Adipocyte (in vitro differentiated cells): ENCODE data around the gene USP24.

Source experiments
- DNase-seq: peaks from one replicate; pipeline ENCODE4 v3.0.0-alpha.2; 2015; ENCODE audit warnings: low read depth
- H3K27me3 ChIP-seq: replicated peaks from 2 replicates; pipeline ENCODE4 v1.7.0; 2013; ENCODE audit warnings: mild to moderate bottlenecking, low read length, moderate library complexity; ENCODE audit not compliant: control insufficient read depth, insufficient read depth
- H3K36me3 ChIP-seq: 2 replicates; pipeline ENCODE4 v1.7.0; 2013; ENCODE audit warnings: low read length, mild to moderate bottlenecking, moderate library complexity; ENCODE audit not compliant: control insufficient read depth, insufficient read depth, severe bottlenecking
- H3K4me1 ChIP-seq: 2 replicates; pipeline ENCODE4 v1.7.0; 2013; ENCODE audit warnings: mild to moderate bottlenecking, low read length, moderate library complexity; ENCODE audit not compliant: control insufficient read depth, insufficient read depth
- H3K4me3 ChIP-seq: 2 replicates; pipeline ENCODE4 v1.7.0; 2013; ENCODE audit warnings: mild to moderate bottlenecking, low read length, moderate library complexity
- H3K9ac ChIP-seq: 2 replicates; pipeline ENCODE4 v1.7.0; 2013; ENCODE audit warnings: mild to moderate bottlenecking, low read length, moderate library complexity
- H3K9me3 ChIP-seq: 2 replicates; pipeline ENCODE4 v1.7.0; 2013; ENCODE audit warnings: mild to moderate bottlenecking, low read length, moderate library complexity; ENCODE audit not compliant: control insufficient read depth

The USP24 gene

DNA sequence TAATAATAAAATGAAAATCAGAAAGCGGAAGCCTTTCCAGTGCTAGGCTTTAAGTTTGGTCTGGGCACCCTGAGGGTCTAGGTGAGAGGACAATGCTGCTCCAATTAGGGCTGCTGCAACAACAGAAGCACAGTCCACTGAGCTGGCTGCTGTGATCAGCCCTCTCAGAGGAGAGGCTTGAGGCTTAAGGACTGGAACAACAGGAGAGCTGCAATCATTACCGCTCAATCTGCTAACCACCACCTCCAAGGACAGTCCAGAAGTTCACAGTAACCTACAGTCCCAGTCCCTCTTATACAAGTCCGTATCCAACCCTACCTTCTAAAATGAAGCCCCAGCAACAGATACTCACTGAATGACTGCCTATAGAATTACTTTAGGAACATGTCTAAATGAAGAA, 62.1 kb downstream of the USP24 start:
- Histone ChIP-seq H3K9me3 (no peaks in the 10 kb centered on the region), H3K27me3 (no peaks in the 10 kb centered on the region), H3K4me1 (no peaks in the 10 kb centered on the region), H3K36me3 (peaks cover 96% of the 10 kb centered on the region), H3K4me3 (no peak overlapping the region), H3K9ac (no peak overlapping the region)
- no peak for DNase-seq

GRCh38 chr1:55150880-55151588, 64.1 kb downstream of the USP24 start:
- H3K4me1 ChIP-seq = no peaks in the 10 kb centered on the region
- H3K9ac ChIP-seq = no peak overlapping the region
- no peak overlapping the region for H3K4me3 ChIP-seq
- H3K9me3 ChIP-seq = no peaks in the 10 kb centered on the region
- peaks cover 97% of the 10 kb centered on the region for H3K36me3 ChIP-seq
- no peak for DNase-seq
- H3K27me3 ChIP-seq = no peaks in the 10 kb centered on the region

DNA sequence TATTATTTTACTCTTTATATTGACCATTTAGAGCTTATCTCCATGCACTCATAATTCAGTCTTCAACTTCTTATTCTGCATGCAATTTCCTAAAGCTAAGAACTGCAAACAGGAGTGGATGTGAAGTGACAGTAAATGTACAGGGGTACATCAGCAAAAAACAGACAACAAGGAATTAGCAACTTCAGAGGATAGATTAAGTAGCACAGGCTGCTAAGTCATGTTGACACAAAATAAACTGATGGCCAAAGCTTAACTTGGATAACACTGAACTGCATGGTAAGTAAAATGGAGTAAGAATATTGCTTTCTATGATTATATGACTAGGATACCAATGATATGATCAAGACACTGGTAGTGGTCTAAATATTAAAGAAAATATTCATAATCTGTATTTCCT, 66.5 kb downstream of the USP24 start:
- no peak for DNase-seq
- Histone ChIP-seq H3K27me3 (no peaks in the 10 kb centered on the region), H3K4me1 (no peaks in the 10 kb centered on the region), H3K36me3 (peaks cover 97% of the 10 kb centered on the region), H3K4me3 (no peak overlapping the region), H3K9ac (no peak overlapping the region), H3K9me3 (no peaks in the 10 kb centered on the region)

- no peaks in the 10 kb centered on the region for H3K27me3 ChIP-seq
- DNase-seq = no peak
- no peak overlapping the region for H3K4me3 ChIP-seq
- no peak overlapping the region for H3K9ac ChIP-seq
- H3K9me3 ChIP-seq = no peaks in the 10 kb centered on the region
- peaks cover 97% of the 10 kb centered on the region for H3K36me3 ChIP-seq
- no peaks in the 10 kb centered on the region for H3K4me1 ChIP-seq
Observed at GRCh38 chr1:55147524-55147923, 67.6 kb downstream of the USP24 start.

DNA sequence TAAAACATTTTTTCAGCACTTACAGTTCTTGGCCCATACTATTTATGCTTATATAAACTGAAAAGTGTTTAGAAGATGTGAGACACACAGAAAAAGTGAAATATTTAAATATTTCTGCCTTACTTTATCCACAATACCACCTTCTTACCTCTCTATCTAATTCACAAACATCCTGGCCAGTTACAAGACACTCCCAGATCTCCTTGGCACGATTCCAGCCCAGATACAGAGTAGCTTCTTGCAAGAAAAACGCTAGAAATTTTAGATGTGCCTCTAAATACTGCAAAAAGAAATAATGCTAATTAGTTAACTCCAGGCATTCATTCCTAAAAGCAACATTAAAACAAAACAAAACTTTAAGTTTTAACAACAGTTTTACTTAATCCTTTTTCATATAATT, 68.4 kb downstream of the USP24 start:
- peak; percentile 12 for DNase-seq
- Histone ChIP-seq H3K9ac (no peak overlapping the region), H3K4me1 (peaks cover 2% of the 10 kb centered on the region), H3K9me3 (no peaks in the 10 kb centered on the region), H3K36me3 (peaks cover 97% of the 10 kb centered on the region), H3K27me3 (no peaks in the 10 kb centered on the region), H3K4me3 (no peak overlapping the region)

DNA sequence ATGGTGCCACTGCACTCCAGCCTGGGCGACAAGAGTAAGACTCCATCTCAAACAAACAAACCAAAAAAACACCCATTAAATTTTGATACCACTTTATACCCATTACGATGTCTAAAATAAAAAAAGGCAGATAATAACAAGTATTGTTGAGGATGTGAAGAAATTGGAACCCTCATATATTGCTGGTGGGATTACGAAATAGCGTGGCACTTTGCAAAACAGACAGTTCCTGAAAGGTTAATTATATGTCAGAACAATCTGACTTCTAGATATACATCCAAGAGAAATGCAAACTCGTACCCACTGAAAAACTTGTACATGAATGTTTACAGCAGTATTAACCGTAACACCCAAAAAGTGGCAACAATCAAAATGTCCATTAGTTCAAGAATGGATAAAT, 70.3 kb downstream of the USP24 start:
- Histone ChIP-seq H3K27me3 (no peaks in the 10 kb centered on the region), H3K36me3 (peaks cover 98% of the 10 kb centered on the region), H3K9ac (no peak overlapping the region), H3K9me3 (no peaks in the 10 kb centered on the region), H3K4me3 (no peak overlapping the region), H3K4me1 (peaks cover 19% of the 10 kb centered on the region)
- no peak for DNase-seq

- H3K27me3 ChIP-seq = no peaks in the 10 kb centered on the region
- peaks cover 19% of the 10 kb centered on the region for H3K4me1 ChIP-seq
- DNase-seq = no peak
- H3K4me3 ChIP-seq = no peak overlapping the region
- H3K36me3 ChIP-seq = peaks cover 98% of the 10 kb centered on the region
- H3K9me3 ChIP-seq = no peaks in the 10 kb centered on the region
- no peak overlapping the region for H3K9ac ChIP-seq
Observed at GRCh38 chr1:55143684-55144083, 71.5 kb downstream of the USP24 start.

- H3K9ac ChIP-seq = peak overlapping the region; percentile 50
- DNase-seq = peak; percentile 7
- peak overlapping the region; percentile 15 for H3K4me3 ChIP-seq
- H3K9me3 ChIP-seq = no peaks in the 10 kb centered on the region
- H3K27me3 ChIP-seq = no peaks in the 10 kb centered on the region
- peaks cover 98% of the 10 kb centered on the region for H3K36me3 ChIP-seq
- peaks cover 19% of the 10 kb centered on the region for H3K4me1 ChIP-seq
Observed at GRCh38 chr1:55141295-55141893, 73.8 kb downstream of the USP24 start.

- no peak overlapping the region for H3K4me3 ChIP-seq
- peaks cover 19% of the 10 kb centered on the region for H3K4me1 ChIP-seq
- no peaks in the 10 kb centered on the region for H3K27me3 ChIP-seq
- DNase-seq = peak; percentile 97
- H3K9me3 ChIP-seq = no peaks in the 10 kb centered on the region
- H3K9ac ChIP-seq = peak overlapping the region; percentile 50
- H3K36me3 ChIP-seq = peaks cover 98% of the 10 kb centered on the region
Observed at GRCh38 chr1:55140546-55140983, 74.6 kb downstream of the USP24 start.

GRCh38 chr1:55140137-55140536, 75.0 kb downstream of the USP24 start:
- DNase-seq = peak; percentile 9
- H3K9me3 ChIP-seq = no peaks in the 10 kb centered on the region
- H3K36me3 ChIP-seq = peaks cover 98% of the 10 kb centered on the region
- H3K27me3 ChIP-seq = no peaks in the 10 kb centered on the region
- no peak overlapping the region for H3K4me3 ChIP-seq
- no peak overlapping the region for H3K9ac ChIP-seq
- H3K4me1 ChIP-seq = peaks cover 19% of the 10 kb centered on the region

DNA sequence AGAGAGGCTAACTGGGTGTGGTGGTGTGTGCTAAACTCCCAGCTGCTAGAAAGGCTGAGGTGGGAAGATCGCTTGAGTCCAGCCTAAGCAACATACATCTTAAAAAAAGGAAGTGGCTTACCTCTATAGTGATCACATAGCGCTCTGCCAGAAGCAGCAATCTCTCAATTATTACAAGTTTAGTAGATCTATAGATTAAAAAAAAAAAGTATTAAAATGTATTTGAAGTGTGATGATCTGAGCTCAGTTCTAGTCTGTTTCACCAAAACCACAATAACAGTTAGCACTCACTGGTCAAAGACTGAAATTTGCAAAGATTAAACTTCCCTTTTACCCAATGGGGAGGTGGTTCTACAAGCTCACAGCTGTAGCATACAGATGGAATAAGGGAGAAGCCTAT, 76.3 kb downstream of the USP24 start:
- Histone ChIP-seq H3K4me1 (peaks cover 19% of the 10 kb centered on the region), H3K4me3 (no peak overlapping the region), H3K36me3 (peaks cover 99% of the 10 kb centered on the region), H3K9ac (no peak overlapping the region), H3K9me3 (no peaks in the 10 kb centered on the region), H3K27me3 (no peaks in the 10 kb centered on the region)
- DNase-seq = no peak
